Measurements from ENCODE around the gene TTC7B.

DNA sequence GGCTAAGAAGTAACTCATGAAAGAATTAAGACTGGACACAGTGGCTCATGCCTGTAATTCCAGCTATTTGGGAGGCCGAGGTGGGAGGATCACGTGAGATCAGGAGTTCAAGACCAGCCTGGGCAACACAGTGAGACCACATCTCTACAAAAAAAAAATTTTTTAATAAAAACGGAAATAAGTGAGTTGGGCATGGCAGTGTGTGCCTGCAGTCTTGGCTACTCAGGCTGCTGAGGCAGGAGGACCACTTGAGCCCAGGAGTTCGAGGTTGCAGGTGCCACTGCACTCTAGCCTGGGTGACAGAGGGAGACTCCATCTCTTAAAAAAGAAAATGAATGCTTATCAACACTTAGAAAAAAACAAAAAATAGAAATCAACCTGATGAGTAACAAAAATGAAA is 301.7 kb downstream of the TTC7B start:
- TF ChIP-seq CTCF (conservative IDR thresholded peaks at IDR 0.05) (no peak), ZFX (IDR thresholded peaks at IDR 0.05) (no peak)

Data from C4-2B (cell line).